Fibroblast of mammary gland (primary cell): ENCODE measurements around the gene DNAH3.
"Not testable (repeated sequence)": the region's sequence is repeated elsewhere in the genome, so short reads cannot be mapped to it uniquely, and the experiment has no call there.

Experiments used
- DNase-seq: peaks from one replicate; pipeline ENCODE4 v3.0.0-alpha.2; 2010; ENCODE audit warnings: low read depth
- H3K4me3 ChIP-seq: 2 replicates; pipeline ENCODE4 v1.5.1; 2011; ENCODE audit warnings: low read depth, mild to moderate bottlenecking, low read length, moderate library complexity; ENCODE audit not compliant: control insufficient read depth
- CTCF ChIP-seq: conservative IDR thresholded peaks from 2 replicates; pipeline ENCODE4 v1.5.1; 2011; ENCODE audit warnings: low read depth, low read length, inconsistent platforms; ENCODE audit not compliant: control insufficient read depth, insufficient read depth

DNAH3 gene

DNA sequence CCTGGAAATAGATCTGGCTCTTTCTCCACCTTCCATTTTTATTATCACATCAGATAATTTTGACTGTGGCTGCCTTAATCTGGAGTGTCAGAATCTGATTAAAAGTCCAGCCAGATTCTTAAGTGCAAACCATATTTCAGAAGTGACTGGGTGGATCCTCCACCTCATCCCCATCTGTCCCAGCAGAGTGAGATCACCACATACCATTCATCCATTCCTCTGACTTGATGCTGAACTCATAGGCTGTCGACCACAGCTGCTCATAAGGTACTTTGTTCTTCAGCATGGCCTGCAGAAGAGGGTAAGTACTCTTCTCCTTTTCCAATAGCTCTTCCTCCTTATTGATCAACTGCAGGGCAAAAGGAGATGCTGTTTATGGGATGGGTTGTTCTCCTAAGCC is 53.5 kb downstream of the DNAH3 start:
- DNase-seq = peak; percentile 63
- no peak overlapping the region for H3K4me3 ChIP-seq
- TF ChIP-seq CTCF = no peak

GRCh38 chr16:21094719-21095118 is 55.9 kb downstream of the DNAH3 start:
- not testable (repeated sequence) for H3K4me3 ChIP-seq, DNase-seq

GRCh38 chr16:21092951-21093350 is 57.7 kb downstream of the DNAH3 start:
- no peak for DNase-seq
- no peak for TF ChIP-seq CTCF
- H3K4me3 ChIP-seq = no peak overlapping the region

DNA sequence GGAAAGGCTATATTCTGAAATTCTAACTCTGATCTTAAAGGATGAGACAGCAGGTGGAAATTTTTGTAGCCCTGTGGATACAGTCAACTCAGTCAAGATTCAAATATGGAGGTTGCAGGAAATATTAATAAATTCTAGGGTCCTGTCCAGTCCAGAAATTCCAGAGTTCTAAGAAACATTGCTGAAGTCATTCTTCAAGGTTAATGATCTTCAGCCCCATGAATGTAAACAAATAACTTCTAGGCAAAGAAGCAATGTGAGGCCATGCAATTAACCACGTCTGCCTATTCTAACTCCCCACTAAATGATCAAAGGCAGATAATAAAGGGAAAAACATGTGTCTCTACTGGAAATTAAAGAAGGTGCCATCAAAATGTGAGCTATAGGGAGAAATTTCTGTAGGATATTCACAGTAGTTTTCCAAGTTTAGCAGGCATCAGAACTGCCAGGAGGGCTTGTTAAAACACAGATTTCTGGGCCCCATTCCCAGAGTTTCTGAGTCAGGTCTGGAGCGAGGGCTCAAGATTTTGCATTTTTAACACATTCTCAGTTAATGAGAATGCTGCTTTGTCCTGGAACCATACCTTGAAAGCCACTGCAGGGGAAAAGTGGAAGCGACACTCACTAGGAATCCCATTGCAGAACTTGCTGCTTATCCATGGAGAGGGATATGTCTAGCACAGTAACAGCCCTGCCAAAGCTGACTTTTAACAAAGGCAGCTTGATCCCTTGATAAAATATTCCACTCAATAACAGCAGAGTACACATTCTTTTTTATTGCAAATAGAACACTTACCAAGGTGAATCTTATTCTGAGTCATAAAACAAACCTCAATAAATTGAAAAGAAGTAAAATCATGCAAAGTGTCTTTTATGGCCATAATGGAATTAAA is 61.8 kb downstream of the DNAH3 start:
- TF ChIP-seq CTCF = no peak
- peak; percentile 49 for DNase-seq

GRCh38 chr16:21088143-21088542 is 62.5 kb downstream of the DNAH3 start:
- no peak for DNase-seq
- TF ChIP-seq CTCF = no peak
- H3K4me3 ChIP-seq = no peak overlapping the region

More for the DNA sequence above, 61.8 kb downstream of the DNAH3 start:
- H3K4me3 ChIP-seq = no peak overlapping the region

DNA sequence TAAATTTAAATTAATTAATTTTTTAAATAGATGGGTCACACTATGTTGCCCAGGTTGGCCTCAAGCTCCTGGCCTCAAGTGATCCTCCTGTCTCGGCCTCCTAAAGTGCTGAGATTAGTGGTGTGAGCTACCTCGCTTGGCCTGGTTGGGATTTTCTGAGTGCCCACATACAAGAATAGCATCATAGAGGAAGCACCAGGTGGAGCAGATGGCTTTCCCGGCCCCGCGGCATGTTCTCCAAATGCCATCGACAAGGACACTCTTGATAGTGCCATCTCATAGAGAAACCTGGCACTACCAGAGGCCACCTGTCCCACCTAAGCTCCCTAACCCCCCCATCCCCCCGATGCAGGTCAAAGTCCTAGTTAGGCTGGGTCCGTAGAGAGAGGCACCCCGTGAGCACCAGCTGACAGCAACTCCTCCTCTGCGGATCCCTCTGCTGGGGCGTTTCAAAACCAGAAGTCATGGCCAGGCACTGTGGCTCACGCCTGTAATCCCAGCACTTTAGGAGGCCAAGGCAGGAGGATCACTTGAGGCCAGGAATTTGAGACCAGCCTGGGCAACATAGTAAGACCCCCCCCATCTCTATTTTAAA is 65.9 kb downstream of the DNAH3 start:
- H3K4me3 ChIP-seq = no peak overlapping the region
- no peak for DNase-seq
- no peak for TF ChIP-seq CTCF

GRCh38 chr16:21083729-21084268 is 66.8 kb downstream of the DNAH3 start:
- DNase-seq = peak; percentile 71
- H3K4me3 ChIP-seq = no peak overlapping the region
- TF ChIP-seq CTCF = peak; percentile 83
